Mesothelial cell of epicardium (in vitro differentiated cells): Measurements from ENCODE around the gene DENND1C. TPM values are rescaled to one million over a fixed set of nuclear protein-coding genes. Genes with fewer than 3 reads are reported as not detected.
"Not testable (repeated sequence)": the region's sequence is repeated elsewhere in the genome, so short reads cannot be mapped to it uniquely, and the experiment has no call there.

Source experiments
- DNase-seq, 2 experiments: peaks; one replicate each; pipeline ENCODE4 v3.0.0; 2021; ENCODE audit warnings: low spot score in 2 of 2; ENCODE audit not compliant: unreplicated experiment in 2 of 2
- H3K27ac Mint-ChIP-seq: 2 replicates; pipeline ENCODE4 v1.8.0; 2021; ENCODE audit warnings: mixed read lengths
- H3K27me3 Mint-ChIP-seq: 2 replicates; pipeline ENCODE4 v1.8.0; 2021; ENCODE audit warnings: low read depth, mixed read lengths
- H3K36me3 Mint-ChIP-seq: 2 replicates; pipeline ENCODE4 v1.8.0; 2021; ENCODE audit warnings: mixed read lengths
- H3K4me1 Mint-ChIP-seq: 2 replicates; pipeline ENCODE4 v1.8.0; 2021; ENCODE audit warnings: mixed read lengths
- H3K4me3 Mint-ChIP-seq: 2 replicates; pipeline ENCODE4 v1.8.0; 2021; ENCODE audit warnings: mild to moderate bottlenecking, moderate library complexity, mixed read lengths
- H3K9me3 Mint-ChIP-seq: 2 replicates; pipeline ENCODE4 v1.8.0; 2021; ENCODE audit warnings: mixed read lengths
- CTCF ChIP-seq: fragments of 200-600 bp; sonication (generic); IDR thresholded peaks from one replicate; pipeline ENCODE4 v1.5.0; 2021; ENCODE audit warnings: antibody characterized with exemption; ENCODE audit not compliant: unreplicated experiment
- total RNA-seq: library from RNA; stranded (reverse); gene quantifications from 3 replicates; pipeline ENCODE4 v1.2.1, GENCODE V29; 2021

The DENND1C gene
- total RNA-seq, 1 donor from 2014 or later: 0.63 TPM

- Mint-ChIP-seq H3K4me1 (no peaks in the 10 kb centered on the region), H3K27me3 (peaks cover 2% of the 10 kb centered on the region)
- TF ChIP-seq CTCF: no peak
Measured at GRCh38 chr19:6510618-6511017, 29.0 kb upstream of the DENND1C start.

GRCh38 chr19:6509118-6509971, 27.8 kb upstream of the DENND1C start:
- Mint-ChIP-seq H3K4me3 (no peak overlapping the region), H3K27ac (no peak overlapping the region), H3K9me3 (no peaks in the 10 kb centered on the region), H3K27me3 (peaks cover 7% of the 10 kb centered on the region), H3K36me3 (no peaks in the 10 kb centered on the region), H3K4me1 (no peaks in the 10 kb centered on the region)
- DNase-seq: no peak
- no peak for TF ChIP-seq CTCF

More at GRCh38 chr19:6510618-6511017, 29.0 kb upstream of the DENND1C start:
- H3K9me3 Mint-ChIP-seq: no peaks in the 10 kb centered on the region
- no peak for DNase-seq
- no peak overlapping the region for H3K4me3 Mint-ChIP-seq
- no peaks in the 10 kb centered on the region for H3K36me3 Mint-ChIP-seq
- no peak overlapping the region for H3K27ac Mint-ChIP-seq

GRCh38 chr19:6508028-6508771, 26.6 kb upstream of the DENND1C start:
- H3K9me3 Mint-ChIP-seq, H3K27ac Mint-ChIP-seq, DNase-seq, H3K36me3 Mint-ChIP-seq, H3K4me1 Mint-ChIP-seq, H3K4me3 Mint-ChIP-seq: not testable (repeated sequence)
- H3K27me3 Mint-ChIP-seq: peaks cover 15% of the 10 kb centered on the region

- H3K4me3 Mint-ChIP-seq: peak overlapping the region; percentile 47
- H3K36me3 Mint-ChIP-seq: no peaks in the 10 kb centered on the region
- TF ChIP-seq CTCF: no peak
- H3K4me1 Mint-ChIP-seq: peaks cover 3% of the 10 kb centered on the region
- peaks cover 56% of the 10 kb centered on the region for H3K27me3 Mint-ChIP-seq
- H3K27ac Mint-ChIP-seq: no peak overlapping the region
- no peak for DNase-seq
- no peaks in the 10 kb centered on the region for H3K9me3 Mint-ChIP-seq
Measured at GRCh38 chr19:6503407-6504201, 22.0 kb upstream of the DENND1C start.

- DNase-seq: peak in 1 of 2 experiments; percentile 44
- Mint-ChIP-seq H3K27ac (no peak within 1 kb of the TSS), H3K36me3 (no peaks in the 10 kb centered on the region), H3K4me3 (peak within 1 kb of the TSS; percentile 74), H3K27me3 (peaks cover 65% of the 10 kb centered on the region), H3K4me1 (peaks cover 3% of the 10 kb centered on the region), H3K9me3 (no peaks in the 10 kb centered on the region)
- TF ChIP-seq CTCF: no peak
Measured at GRCh38 chr19:6501740-6502648, 20.4 kb upstream of the DENND1C start, which contains the start of gene TUBB4A. Gene TUBB4A, minus strand, starts transcription at chr19:6502309. Its CDS starts 97 bp downstream, at chr19:6502212.
